ENCODE data around the gene LNPK.
"Not testable (repeated sequence)": the region's sequence is repeated elsewhere in the genome, so short reads cannot be mapped to it uniquely, and the experiment has no call there.

Gene LNPK

GRCh38 chr2:175965773-175966172 is 36.3 kb downstream of the LNPK start:
- H4K91ac ChIP-seq (ENCODE audit: low read depth, low read length, poor library complexity) = no peak overlapping the region
- no peak overlapping the region for H4K8ac ChIP-seq (ENCODE audit: low read depth, low read length)
- peaks cover 0 to 4% of the 10 kb centered on the region in 2 donors for H3K9me3 ChIP-seq (replicated peaks in 1 of 2; ENCODE audit: control insufficient read depth in 2 of 2, insufficient read depth in 1 of 2, low read depth in 1 of 2, low read length in 2 of 2)
- H2BK120ac ChIP-seq (ENCODE audit: low read depth, low read length) = no peak overlapping the region
- no peak overlapping the region for H3K23ac ChIP-seq (ENCODE audit: low read depth, low read length, poor library complexity)
- WGBS, 2 donors (ENCODE audit: extremely low coverage in 2 of 2, insufficient read length in 2 of 2, insufficient replicate concordance in 1 of 2) = no CpG with 5 or more reads among the region's 3 CpGs
- H2BK15ac ChIP-seq (ENCODE audit: low read length) = no peak overlapping the region
- no peak overlapping the region for H2BK5ac ChIP-seq (ENCODE audit: low read length)
- no peak overlapping the region for H3K9ac ChIP-seq (ENCODE audit: low read depth, low read length, poor library complexity)
- no peaks in the 10 kb centered on the region for H3K79me1 ChIP-seq (ENCODE audit: low read depth, low read length)
- no peak overlapping the region for H2BK12ac ChIP-seq (ENCODE audit: low read length)
- H3K14ac ChIP-seq (ENCODE audit: low read length) = no peak overlapping the region
- no peaks in the 10 kb centered on the region for H3K4me1 ChIP-seq (ENCODE audit: control insufficient read depth in 2 of 2, insufficient read depth in 1 of 2, low read depth in 1 of 2, low read length in 2 of 2)
- no peak overlapping the region for H3K4ac ChIP-seq (ENCODE audit: low read length)
- no peak overlapping the region for H3K4me2 ChIP-seq (ENCODE audit: insufficient read depth, low read length, poor library complexity, severe bottlenecking)
- no peaks in the 10 kb centered on the region for H3K27me3 ChIP-seq (ENCODE audit: control insufficient read depth in 3 of 3, insufficient read depth in 3 of 3, low read depth in 1 of 3, low read length in 3 of 3)
- no peak overlapping the region for H2AFZ ChIP-seq (ENCODE audit: low read length)
- DNase-seq (ENCODE audit: low spot score) = no peak
- H3K36me3 ChIP-seq (replicated peaks in 1 of 2; ENCODE audit: control insufficient read depth in 2 of 2, insufficient read depth in 2 of 2, low read length in 2 of 2) = peaks cover 0 to 12% of the 10 kb centered on the region in 2 donors
- no peak overlapping the region for H2AK5ac ChIP-seq (ENCODE audit: low read depth, low read length)
- no peak overlapping the region for H3K27ac ChIP-seq (replicated peaks; ENCODE audit: low read length)
- H3K18ac ChIP-seq (ENCODE audit: low read length) = no peak overlapping the region
- H3K4me3 ChIP-seq (ENCODE audit: low read length in 2 of 2) = no peak overlapping the region

- no peak for DNase-seq (ENCODE audit: low spot score)
- Histone ChIP-seq H3K4me3 (ENCODE audit: low read length in 2 of 2) (no peak overlapping the region), H2BK15ac (ENCODE audit: low read length) (no peak overlapping the region), H4K91ac (ENCODE audit: low read depth, low read length, poor library complexity) (no peak overlapping the region), H3K14ac (ENCODE audit: low read length) (no peak overlapping the region), H2AFZ (ENCODE audit: low read length) (no peak overlapping the region), H3K36me3 (replicated peaks in 1 of 2; ENCODE audit: control insufficient read depth in 2 of 2, insufficient read depth in 2 of 2, low read length in 2 of 2) (peaks cover 0 to 8% of the 10 kb centered on the region in 2 donors), H2BK5ac (ENCODE audit: low read length) (no peak overlapping the region), H3K27ac (replicated peaks; ENCODE audit: low read length) (no peak overlapping the region), H3K27me3 (ENCODE audit: control insufficient read depth in 3 of 3, insufficient read depth in 3 of 3, low read depth in 1 of 3, low read length in 3 of 3) (no peaks in the 10 kb centered on the region), H4K8ac (ENCODE audit: low read depth, low read length) (no peak overlapping the region), H3K4me1 (ENCODE audit: control insufficient read depth in 2 of 2, insufficient read depth in 1 of 2, low read depth in 1 of 2, low read length in 2 of 2) (no peaks in the 10 kb centered on the region), H3K4me2 (ENCODE audit: insufficient read depth, low read length, poor library complexity, severe bottlenecking) (no peak overlapping the region), H2BK12ac (ENCODE audit: low read length) (no peak overlapping the region), H3K23ac (ENCODE audit: low read depth, low read length, poor library complexity) (no peak overlapping the region), H3K9me3 (replicated peaks in 1 of 2; ENCODE audit: control insufficient read depth in 2 of 2, insufficient read depth in 1 of 2, low read depth in 1 of 2, low read length in 2 of 2) (peaks cover 0 to 4% of the 10 kb centered on the region in 2 donors), H3K18ac (ENCODE audit: low read length) (no peak overlapping the region), H3K4ac (ENCODE audit: low read length) (no peak overlapping the region), H3K79me1 (ENCODE audit: low read depth, low read length) (no peaks in the 10 kb centered on the region), H3K9ac (ENCODE audit: low read depth, low read length, poor library complexity) (no peak overlapping the region), H2AK5ac (ENCODE audit: low read depth, low read length) (no peak overlapping the region), H2BK120ac (ENCODE audit: low read depth, low read length) (no peak overlapping the region)
- no CpG with 5 or more reads among the region's 4 CpGs for WGBS, 2 donors (ENCODE audit: extremely low coverage in 2 of 2, insufficient read length in 2 of 2, insufficient replicate concordance in 1 of 2)
These were observed 37.9 kb downstream of the LNPK start for GRCh38 chr2:175964195-175964594.

GRCh38 chr2:175963171-175963570 is 38.9 kb downstream of the LNPK start:
- not testable (repeated sequence) for H3K23ac ChIP-seq (ENCODE audit: low read depth, low read length, poor library complexity); H3K9ac ChIP-seq (ENCODE audit: low read depth, low read length, poor library complexity); H3K4ac ChIP-seq (ENCODE audit: low read length); H4K91ac ChIP-seq (ENCODE audit: low read depth, low read length, poor library complexity); H2AK5ac ChIP-seq (ENCODE audit: low read depth, low read length); H3K14ac ChIP-seq (ENCODE audit: low read length); H4K8ac ChIP-seq (ENCODE audit: low read depth, low read length); H3K9me3 ChIP-seq (replicated peaks in 1 of 2; ENCODE audit: control insufficient read depth in 2 of 2, insufficient read depth in 1 of 2, low read depth in 1 of 2, low read length in 2 of 2); H2BK15ac ChIP-seq (ENCODE audit: low read length); H2BK5ac ChIP-seq (ENCODE audit: low read length); H3K79me1 ChIP-seq (ENCODE audit: low read depth, low read length); H2BK12ac ChIP-seq (ENCODE audit: low read length); H3K18ac ChIP-seq (ENCODE audit: low read length); DNase-seq (ENCODE audit: low spot score); H2AFZ ChIP-seq (ENCODE audit: low read length); H3K4me2 ChIP-seq (ENCODE audit: insufficient read depth, low read length, poor library complexity, severe bottlenecking); H3K27me3 ChIP-seq (ENCODE audit: control insufficient read depth in 3 of 3, insufficient read depth in 3 of 3, low read depth in 1 of 3, low read length in 3 of 3); H3K4me3 ChIP-seq (ENCODE audit: low read length in 2 of 2); H3K27ac ChIP-seq (replicated peaks; ENCODE audit: low read length); H3K36me3 ChIP-seq (replicated peaks in 1 of 2; ENCODE audit: control insufficient read depth in 2 of 2, insufficient read depth in 2 of 2, low read length in 2 of 2); H3K4me1 ChIP-seq (ENCODE audit: control insufficient read depth in 2 of 2, insufficient read depth in 1 of 2, low read depth in 1 of 2, low read length in 2 of 2); H2BK120ac ChIP-seq (ENCODE audit: low read depth, low read length)
- no CpG with 5 or more reads among the region's 2 CpGs for WGBS, 2 donors (ENCODE audit: extremely low coverage in 2 of 2, insufficient read length in 2 of 2, insufficient replicate concordance in 1 of 2)

- H4K91ac ChIP-seq (ENCODE audit: low read depth, low read length, poor library complexity) = no peak overlapping the region
- no peak overlapping the region for H3K27ac ChIP-seq (replicated peaks; ENCODE audit: low read length)
These were observed 44.2 kb downstream of the LNPK start for GRCh38 chr2:175957845-175958244.

More at GRCh38 chr2:175957845-175958244, 44.2 kb downstream of the LNPK start:
- Histone ChIP-seq H3K36me3 (replicated peaks in 1 of 2; ENCODE audit: control insufficient read depth in 2 of 2, insufficient read depth in 2 of 2, low read length in 2 of 2) (peaks cover 7 to 12% of the 10 kb centered on the region in 2 donors), H3K18ac (ENCODE audit: low read length) (no peak overlapping the region), H2AFZ (ENCODE audit: low read length) (no peak overlapping the region), H2BK5ac (ENCODE audit: low read length) (no peak overlapping the region), H2BK120ac (ENCODE audit: low read depth, low read length) (no peak overlapping the region), H3K23ac (ENCODE audit: low read depth, low read length, poor library complexity) (peak overlapping the region; percentile 31), H3K14ac (ENCODE audit: low read length) (peak overlapping the region; percentile 38), H4K8ac (ENCODE audit: low read depth, low read length) (peak overlapping the region; percentile 17), H3K9me3 (replicated peaks in 1 of 2; ENCODE audit: control insufficient read depth in 2 of 2, insufficient read depth in 1 of 2, low read depth in 1 of 2, low read length in 2 of 2) (peaks cover 0 to 4% of the 10 kb centered on the region in 2 donors), H3K27me3 (ENCODE audit: control insufficient read depth in 3 of 3, insufficient read depth in 3 of 3, low read depth in 1 of 3, low read length in 3 of 3) (no peaks in the 10 kb centered on the region), H2BK12ac (ENCODE audit: low read length) (no peak overlapping the region), H3K4me3 (ENCODE audit: low read length in 2 of 2) (no peak overlapping the region), H3K79me1 (ENCODE audit: low read depth, low read length) (peaks cover 2% of the 10 kb centered on the region), H3K4me1 (ENCODE audit: control insufficient read depth in 2 of 2, insufficient read depth in 1 of 2, low read depth in 1 of 2, low read length in 2 of 2) (peaks cover 0 to 2% of the 10 kb centered on the region in 2 donors), H2BK15ac (ENCODE audit: low read length) (no peak overlapping the region), H3K4me2 (ENCODE audit: insufficient read depth, low read length, poor library complexity, severe bottlenecking) (no peak overlapping the region), H3K4ac (ENCODE audit: low read length) (no peak overlapping the region), H2AK5ac (ENCODE audit: low read depth, low read length) (no peak overlapping the region), H3K9ac (ENCODE audit: low read depth, low read length, poor library complexity) (no peak overlapping the region)
- WGBS, 2 donors (ENCODE audit: extremely low coverage in 2 of 2, insufficient read length in 2 of 2, insufficient replicate concordance in 1 of 2) = no CpG with 5 or more reads among the region's 6 CpGs
- no peak for DNase-seq (ENCODE audit: low spot score)
